Measurements from ENCODE around the gene SLC25A11. TPM values are rescaled to one million over a fixed set of nuclear protein-coding genes. Genes with fewer than 3 reads are reported as not detected.

SLC25A11 gene
- total RNA-seq, 1 experiment from 2014 or later, result 71.5 TPM

DNA sequence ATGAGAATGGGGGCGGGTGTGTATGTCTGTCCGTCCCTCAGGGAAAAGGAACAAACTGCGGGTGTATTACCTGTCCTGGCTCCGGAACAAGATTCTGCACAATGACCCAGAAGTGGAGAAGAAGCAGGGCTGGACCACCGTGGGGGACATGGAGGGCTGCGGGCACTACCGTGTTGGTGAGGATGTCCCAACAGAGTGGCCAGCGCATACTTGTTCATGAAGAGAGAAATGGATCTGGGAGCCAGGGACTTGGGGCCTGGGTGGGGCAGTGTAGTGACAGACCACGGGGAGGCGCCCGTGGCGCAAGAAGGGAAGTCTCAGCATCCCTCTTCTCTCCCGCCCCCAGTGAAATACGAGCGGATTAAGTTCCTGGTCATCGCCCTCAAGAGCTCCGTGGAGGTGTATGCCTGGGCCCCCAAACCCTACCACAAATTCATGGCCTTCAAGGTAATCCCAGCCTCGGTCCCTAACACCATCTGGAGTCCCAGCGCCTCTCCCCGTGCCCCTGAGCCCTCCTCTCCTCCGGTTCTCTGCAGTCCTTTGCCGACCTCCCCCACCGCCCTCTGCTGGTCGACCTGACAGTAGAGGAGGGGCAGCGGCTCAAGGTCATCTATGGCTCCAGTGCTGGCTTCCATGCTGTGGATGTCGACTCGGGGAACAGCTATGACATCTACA, 44.1 kb downstream of the SLC25A11 start:
- DNase-seq (ENCODE audit: low read depth), result no peak

DNA sequence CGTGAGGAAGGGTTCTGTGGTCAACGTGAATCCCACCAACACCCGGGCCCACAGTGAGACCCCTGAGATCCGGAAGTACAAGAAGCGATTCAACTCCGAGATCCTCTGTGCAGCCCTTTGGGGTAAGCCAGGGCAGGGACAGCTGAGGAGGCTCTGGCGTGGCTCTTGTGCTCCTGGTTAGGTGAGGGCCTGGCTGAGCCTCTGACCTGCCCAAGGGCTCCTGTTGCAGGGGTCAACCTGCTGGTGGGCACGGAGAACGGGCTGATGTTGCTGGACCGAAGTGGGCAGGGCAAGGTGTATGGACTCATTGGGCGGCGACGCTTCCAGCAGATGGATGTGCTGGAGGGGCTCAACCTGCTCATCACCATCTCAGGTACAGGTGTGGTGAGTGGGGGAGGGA, 44.7 kb downstream of the SLC25A11 start:
- DNase-seq (ENCODE audit: low read depth), result no peak

DNA sequence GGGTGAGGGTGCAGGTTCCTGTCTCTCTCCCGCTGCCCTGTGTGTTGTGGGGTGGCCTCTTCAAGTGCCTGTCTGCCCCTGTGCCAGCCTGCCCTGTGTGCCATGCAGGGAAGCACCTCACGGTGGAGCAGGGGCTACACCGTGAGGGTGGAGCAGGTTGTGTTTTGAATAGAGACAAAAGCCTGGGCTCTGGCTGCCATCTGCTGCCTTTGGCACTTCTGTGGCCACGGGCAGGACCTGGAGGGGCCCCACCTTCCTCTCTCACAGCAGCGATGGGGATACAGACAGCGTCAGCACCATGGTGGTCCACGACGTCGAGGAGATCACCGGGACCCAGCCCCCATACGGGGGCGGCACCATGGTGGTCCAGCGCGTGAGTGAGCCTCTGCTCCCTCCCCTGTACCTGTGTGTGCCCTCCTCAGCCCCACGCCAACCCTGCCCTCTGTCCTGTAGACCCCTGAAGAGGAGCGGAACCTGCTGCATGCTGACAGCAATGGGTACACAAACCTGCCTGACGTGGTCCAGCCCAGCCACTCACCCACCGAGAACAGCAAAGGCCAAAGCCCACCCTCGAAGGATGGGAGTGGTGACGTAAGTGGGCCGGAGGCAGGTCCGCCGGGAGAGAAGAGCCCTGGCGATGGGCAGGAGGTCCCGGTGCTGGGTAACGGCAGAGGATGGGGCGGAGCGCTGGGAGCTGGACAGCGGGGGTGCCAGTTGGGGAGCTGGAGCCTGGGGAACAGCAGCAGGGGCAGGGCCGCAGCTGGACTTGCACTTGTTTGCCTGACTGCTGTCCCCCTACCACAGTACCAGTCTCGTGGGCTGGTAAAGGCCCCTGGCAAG, 45.9 kb downstream of the SLC25A11 start:
- no peak for DNase-seq (ENCODE audit: low read depth)

DNA sequence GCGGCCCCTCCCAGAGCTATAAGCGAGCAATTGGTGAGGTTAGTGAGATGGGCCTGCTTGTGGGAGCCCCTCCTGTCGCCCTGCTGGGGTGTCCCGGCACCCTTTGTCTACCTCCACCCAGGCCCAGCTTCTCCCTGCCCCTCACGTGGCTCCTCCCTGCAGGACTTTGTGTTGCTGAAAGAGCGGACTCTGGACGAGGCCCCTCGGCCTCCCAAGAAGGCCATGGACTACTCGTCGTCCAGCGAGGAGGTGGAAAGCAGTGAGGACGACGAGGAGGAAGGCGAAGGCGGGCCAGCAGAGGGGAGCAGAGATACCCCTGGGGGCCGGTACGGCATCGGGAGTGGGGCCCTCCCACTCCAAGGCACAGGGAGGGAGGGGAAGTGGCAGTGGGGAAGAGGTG, 46.6 kb downstream of the SLC25A11 start:
- DNase-seq (ENCODE audit: low read depth), result no peak

DNA sequence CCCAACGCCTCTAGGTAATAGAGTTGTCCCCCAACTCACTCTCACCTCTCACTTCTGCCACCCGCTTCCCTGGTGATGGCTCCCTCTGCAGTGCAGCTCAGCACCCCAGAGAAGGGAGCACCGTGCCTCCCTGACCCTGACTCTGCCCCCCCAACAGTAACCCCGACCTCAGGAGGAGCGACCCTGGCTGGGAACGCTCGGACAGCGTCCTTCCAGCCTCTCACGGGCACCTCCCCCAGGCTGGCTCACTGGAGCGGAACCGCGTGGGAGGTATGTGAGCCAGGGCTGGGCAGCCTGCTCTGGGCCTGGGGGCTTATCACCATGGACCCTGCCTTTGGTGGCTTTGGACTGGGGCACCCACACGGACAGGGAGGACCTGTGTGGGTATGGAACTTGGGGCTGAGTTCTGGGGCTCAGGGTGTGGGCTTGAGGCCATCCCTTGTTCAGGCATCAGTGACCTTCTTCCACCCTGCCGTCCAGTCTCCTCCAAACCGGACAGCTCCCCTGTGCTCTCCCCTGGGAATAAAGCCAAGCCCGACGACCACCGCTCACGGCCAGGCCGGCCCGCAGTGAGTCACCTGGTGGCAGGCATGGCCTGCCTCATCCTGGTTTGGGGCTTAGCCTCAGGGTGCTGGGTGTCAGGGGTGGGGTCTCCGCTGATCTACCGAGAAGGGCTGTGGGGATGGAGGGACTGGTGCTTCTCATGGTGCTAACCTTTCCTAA, 47.2 kb downstream of the SLC25A11 start:
- DNase-seq (ENCODE audit: low read depth), result no peak

DNA sequence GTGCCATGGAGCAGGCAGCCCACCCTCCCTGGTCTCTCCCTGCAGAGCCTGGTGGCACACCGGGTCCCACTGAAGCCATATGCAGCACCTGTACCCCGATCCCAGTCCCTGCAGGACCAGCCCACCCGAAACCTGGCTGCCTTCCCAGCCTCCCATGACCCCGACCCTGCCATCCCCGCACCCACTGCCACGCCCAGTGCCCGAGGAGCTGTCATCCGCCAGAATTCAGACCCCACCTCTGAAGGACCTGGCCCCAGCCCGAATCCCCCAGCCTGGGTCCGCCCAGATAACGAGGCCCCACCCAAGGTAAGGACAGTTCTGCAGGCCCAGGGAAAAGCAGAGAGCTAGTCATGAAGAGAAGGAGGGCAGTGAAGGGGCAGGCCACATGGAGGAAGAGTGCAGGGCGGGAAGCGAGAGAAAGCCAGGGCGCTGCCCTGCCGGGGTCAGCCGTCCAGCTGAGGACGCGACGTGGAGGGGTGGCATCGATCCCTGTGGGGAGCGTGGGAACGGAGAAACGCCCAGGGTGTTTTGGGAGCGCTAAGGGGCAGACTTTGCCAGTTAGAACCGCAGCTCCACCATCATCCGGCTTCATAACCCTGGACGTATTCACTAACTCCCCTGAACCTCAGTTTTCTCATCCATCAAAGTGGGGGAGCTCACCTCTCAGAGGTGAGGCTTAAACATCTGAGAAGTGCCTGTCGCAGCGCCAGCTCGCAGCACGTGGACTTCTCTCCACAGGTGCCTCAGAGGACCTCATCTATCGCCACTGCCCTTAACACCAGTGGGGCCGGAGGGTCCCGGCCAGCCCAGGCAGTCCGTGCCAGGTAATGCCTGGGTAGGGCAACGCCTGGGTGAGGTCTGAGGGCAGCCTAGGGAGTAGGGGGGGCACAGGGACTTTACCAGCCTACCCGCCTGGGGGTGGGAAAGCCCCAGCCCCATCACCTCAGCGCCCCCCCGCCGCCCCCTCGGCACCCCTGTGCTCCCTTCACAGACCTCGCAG, 48.1 kb downstream of the SLC25A11 start:
- DNase-seq (ENCODE audit: low read depth), result no peak

DNA sequence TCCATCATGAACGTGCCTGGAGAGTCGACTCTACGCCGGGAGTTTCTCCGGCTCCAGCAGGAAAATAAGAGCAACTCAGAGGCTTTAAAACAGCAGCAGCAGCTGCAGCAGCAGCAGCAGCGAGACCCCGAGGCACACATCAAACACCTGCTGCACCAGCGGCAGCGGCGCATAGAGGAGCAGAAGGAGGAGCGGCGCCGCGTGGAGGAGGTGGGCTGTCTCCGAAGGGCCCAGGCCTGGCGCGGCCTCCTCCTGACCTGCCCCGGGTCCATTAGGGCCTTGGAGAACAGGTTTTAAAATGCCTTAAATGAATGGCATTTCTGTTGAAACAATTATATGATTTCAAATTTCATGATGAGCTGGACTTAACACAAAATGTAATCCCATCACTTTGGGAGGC, 52.3 kb downstream of the SLC25A11 start:
- DNase-seq (ENCODE audit: low read depth), result no peak

Other genes starting within 250 kb of the SLC25A11 start
- gene PELP1, start 235.9 kb downstream of the SLC25A11 start, total RNA-seq (2014; rRNA removed; shearing (Covaris generic)), result 8.8 and 23.7 TPM in 2 replicates
- gene ARRB2, start 229.4 kb downstream of the SLC25A11 start, total RNA-seq (2014; rRNA removed; shearing (Covaris generic)), result 10.6 and 14.3 TPM in 2 replicates
- gene MED11, start 208.6 kb downstream of the SLC25A11 start, total RNA-seq (2014; rRNA removed; shearing (Covaris generic)), result 25.4 and 26.4 TPM in 2 replicates
- gene ZMYND15, start 200.2 kb downstream of the SLC25A11 start, total RNA-seq (2014; rRNA removed; shearing (Covaris generic)), result not detected in 2 replicates
- 0.12 and 0.29 TPM in 2 replicates for gene CXCL16, start 200.1 kb downstream of the SLC25A11 start, total RNA-seq (2014; rRNA removed; shearing (Covaris generic))
- not detected in 2 replicates for gene TM4SF5, start 168.2 kb downstream of the SLC25A11 start, total RNA-seq (2014; rRNA removed; shearing (Covaris generic))
- 0.96 and 1.3 TPM in 2 replicates for gene VMO1, start 153.7 kb downstream of the SLC25A11 start, total RNA-seq (2014; rRNA removed; shearing (Covaris generic))
- not detected in 2 replicates for gene GLTPD2, start 151.1 kb downstream of the SLC25A11 start, total RNA-seq (2014; rRNA removed; shearing (Covaris generic))
- 319 and 393 TPM in 2 replicates for gene PSMB6, start 143.9 kb downstream of the SLC25A11 start, total RNA-seq (2014; rRNA removed; shearing (Covaris generic))
- 7.0 and 12.1 TPM in 2 replicates for gene PLD2, start 132.9 kb downstream of the SLC25A11 start, total RNA-seq (2014; rRNA removed; shearing (Covaris generic))
- 11.0 and 11.1 TPM in 2 replicates for gene MINK1, start 106.7 kb downstream of the SLC25A11 start, total RNA-seq (2014; rRNA removed; shearing (Covaris generic))
- 0.12 and 0.20 TPM in 2 replicates for gene C17orf107, start 40.5 kb downstream of the SLC25A11 start, total RNA-seq (2014; rRNA removed; shearing (Covaris generic))
- not detected in 2 replicates for gene CHRNE, start 36.9 kb downstream of the SLC25A11 start, total RNA-seq (2014; rRNA removed; shearing (Covaris generic))
- not detected in 2 replicates for gene GP1BA, start 7.8 kb downstream of the SLC25A11 start, total RNA-seq (2014; rRNA removed; shearing (Covaris generic))
- gene RNF167, start 222 bp upstream of the SLC25A11 start, total RNA-seq (2014; rRNA removed; shearing (Covaris generic)), result 24.0 and 25.2 TPM in 2 replicates
- 894 and 1,372 TPM in 2 replicates for gene PFN1, start 8.5 kb upstream of the SLC25A11 start, total RNA-seq (2014; rRNA removed; shearing (Covaris generic))
- gene ENO3, start 11.1 kb upstream of the SLC25A11 start, total RNA-seq (2014; rRNA removed; shearing (Covaris generic)), result 2.3 and 2.9 TPM in 2 replicates
- gene SPAG7, start 27.8 kb upstream of the SLC25A11 start, total RNA-seq (2014; rRNA removed; shearing (Covaris generic)), result 33.2 and 35.9 TPM in 2 replicates
- gene CAMTA2, start 47.6 kb upstream of the SLC25A11 start, total RNA-seq (2014; rRNA removed; shearing (Covaris generic)), result 2.9 and 3.9 TPM in 2 replicates
- gene INCA1, start 57.5 kb upstream of the SLC25A11 start, total RNA-seq (2014; rRNA removed; shearing (Covaris generic)), result 0.24 TPM in 1 of 2 replicates, not detected in the other
- gene KIF1C, start 57.9 kb upstream of the SLC25A11 start, total RNA-seq (2014; rRNA removed; shearing (Covaris generic)), result 21.4 and 32.9 TPM in 2 replicates
- not detected in 2 replicates for gene SLC52A1, start 95.4 kb upstream of the SLC25A11 start, total RNA-seq (2014; rRNA removed; shearing (Covaris generic))
- 0.36 and 0.39 TPM in 2 replicates for gene ZFP3, start 138.4 kb upstream of the SLC25A11 start, total RNA-seq (2014; rRNA removed; shearing (Covaris generic))
- gene ZNF232, start 171.8 kb upstream of the SLC25A11 start, total RNA-seq (2014; rRNA removed; shearing (Covaris generic)), result 6.0 and 9.6 TPM in 2 replicates
- gene USP6, start 176.0 kb upstream of the SLC25A11 start, total RNA-seq (2014; rRNA removed; shearing (Covaris generic)), result not detected in 2 replicates